Measurements from ENCODE around the gene SLC25A5.
"Not testable (repeated sequence)": the region's sequence is repeated elsewhere in the genome, so short reads cannot be mapped to it uniquely, and the experiment has no call there.

DNA sequence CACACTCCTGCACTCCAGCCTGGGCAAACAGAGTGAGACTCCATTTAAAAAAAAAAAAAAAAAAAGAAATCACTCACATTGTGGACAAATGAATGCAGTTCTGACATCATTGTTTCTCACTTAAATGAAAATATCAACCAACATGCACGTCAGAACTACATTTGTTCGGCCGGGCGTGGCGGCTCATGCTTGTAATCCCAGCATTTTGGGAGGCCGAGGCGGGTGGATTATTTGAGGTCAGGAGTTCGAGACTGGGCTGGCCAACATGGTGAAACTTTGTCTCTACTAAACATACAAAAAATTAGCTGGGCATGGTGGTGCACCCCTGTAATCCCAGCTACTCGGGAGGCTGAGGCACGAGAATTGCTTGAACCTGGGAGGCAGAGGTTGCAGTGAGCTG, 36.9 kb downstream of the SLC25A5 start:
- TF ChIP-seq BHLHE40 (IDR thresholded peaks at IDR 0.05; ENCODE audit: borderline replicate concordance); FOXM1 (IDR thresholded peaks at IDR 0.05; ENCODE audit: borderline replicate concordance); FOXK2 (IDR thresholded peaks at IDR 0.05); L3MBTL2 (conservative IDR thresholded peaks at IDR 0.05); SUZ12 (IDR thresholded peaks at IDR 0.05); TARDBP (IDR thresholded peaks at IDR 0.05); SP1 (IDR thresholded peaks at IDR 0.05); ARNT (IDR thresholded peaks at IDR 0.05); FOXA1 (IDR thresholded peaks at IDR 0.05); LEF1 (IDR thresholded peaks at IDR 0.05; ENCODE audit: borderline replicate concordance); NFRKB (IDR thresholded peaks at IDR 0.05); ELF4 (IDR thresholded peaks at IDR 0.05); CTBP1 (IDR thresholded peaks at IDR 0.05; ENCODE audit: borderline replicate concordance): not testable (repeated sequence)
- TF ChIP-seq, protein P1, sequence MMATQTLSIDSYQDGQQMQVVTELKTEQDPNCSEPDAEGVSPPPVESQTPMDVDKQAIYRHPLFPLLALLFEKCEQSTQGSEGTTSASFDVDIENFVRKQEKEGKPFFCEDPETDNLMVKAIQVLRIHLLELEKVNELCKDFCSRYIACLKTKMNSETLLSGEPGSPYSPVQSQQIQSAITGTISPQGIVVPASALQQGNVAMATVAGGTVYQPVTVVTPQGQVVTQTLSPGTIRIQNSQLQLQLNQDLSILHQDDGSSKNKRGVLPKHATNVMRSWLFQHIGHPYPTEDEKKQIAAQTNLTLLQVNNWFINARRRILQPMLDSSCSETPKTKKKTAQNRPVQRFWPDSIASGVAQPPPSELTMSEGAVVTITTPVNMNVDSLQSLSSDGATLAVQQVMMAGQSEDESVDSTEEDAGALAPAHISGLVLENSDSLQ (IDR thresholded peaks at IDR 0.05) = not testable (repeated sequence)

Data from HEK293T (cell line).